NOMO-1 treated with DMSO at 0.1 percent for 48 hours (cell line): ENCODE measurements around the gene CYSRT1.
"Not testable (repeated sequence)": the region's sequence is repeated elsewhere in the genome, so short reads cannot be mapped to it uniquely, and the experiment has no call there.

Experiments used
- DNase-seq: peaks from one replicate; lab custom pipeline; 2025; ENCODE audit not compliant: unreplicated experiment; lab: John Stamatoyannopoulos, UW

CYSRT1 gene

GRCh38 chr9:137235424-137236237, 10.7 kb downstream of the CYSRT1 start:
- no peak for DNase-seq

GRCh38 chr9:137236238-137236935, 11.4 kb downstream of the CYSRT1 start:
- DNase-seq = peak; percentile 91

- no peak for DNase-seq
Observed at GRCh38 chr9:137236936-137237421, 12.0 kb downstream of the CYSRT1 start.

- no peak for DNase-seq
Observed at GRCh38 chr9:137237759-137238726, 13.1 kb downstream of the CYSRT1 start.

- not testable (repeated sequence) for DNase-seq
Observed at GRCh38 chr9:137239541-137240200, 14.7 kb downstream of the CYSRT1 start.

- peak; percentile 81 for DNase-seq
Observed at GRCh38 chr9:137240318-137240840, 15.4 kb downstream of the CYSRT1 start.

- peak; percentile 100 for DNase-seq
Observed at GRCh38 chr9:137240841-137241489, 16.0 kb downstream of the CYSRT1 start, which contains the start of gene TUBB4B. Gene TUBB4B (plus strand): TSS chr9:137241287. CDS start chr9:137241361, 74 bp downstream.

- DNase-seq = peak; percentile 48
Observed at GRCh38 chr9:137241490-137242268, 16.7 kb downstream of the CYSRT1 start.

GRCh38 chr9:137242269-137243203, 17.6 kb downstream of the CYSRT1 start:
- no peak for DNase-seq

GRCh38 chr9:137243266-137243625, 18.3 kb downstream of the CYSRT1 start:
- not testable (repeated sequence) for DNase-seq

- DNase-seq = no peak
Observed at GRCh38 chr9:137243626-137244485, 18.9 kb downstream of the CYSRT1 start.

GRCh38 chr9:137244486-137245449, 19.8 kb downstream of the CYSRT1 start:
- no peak for DNase-seq

GRCh38 chr9:137245450-137246421, 20.8 kb downstream of the CYSRT1 start:
- DNase-seq = no peak

- DNase-seq = no peak
Observed at GRCh38 chr9:137247135-137247915, 22.4 kb downstream of the CYSRT1 start.
